ENCODE data around the gene GRIA3. TPM values are rescaled to one million over a fixed set of nuclear protein-coding genes. Genes with fewer than 3 reads are reported as not detected.

Gene GRIA3
- total RNA-seq, 3 donors from 2014 or later = 0.51 to 1.2 (median 0.72) TPM

DNA sequence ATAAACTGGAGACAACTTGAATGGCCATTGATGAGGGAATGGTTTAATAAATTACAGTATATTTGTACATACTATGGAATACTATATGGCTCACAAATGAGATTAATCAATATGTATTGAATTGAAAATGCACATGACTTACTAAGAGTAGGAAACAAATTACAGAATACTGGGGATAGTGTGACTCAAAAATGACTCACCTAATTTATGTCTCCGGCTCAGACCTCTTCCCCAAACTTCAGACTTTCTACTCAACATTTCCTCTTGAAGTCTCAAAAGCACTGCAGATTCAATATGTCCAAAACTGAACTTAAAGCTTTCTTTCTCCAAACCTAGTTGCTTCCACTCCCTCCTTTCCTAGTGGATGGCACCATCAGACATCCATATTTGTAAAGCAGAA lies 28.8 kb upstream of the GRIA3 start:
- TF ChIP-seq, protein P1, sequence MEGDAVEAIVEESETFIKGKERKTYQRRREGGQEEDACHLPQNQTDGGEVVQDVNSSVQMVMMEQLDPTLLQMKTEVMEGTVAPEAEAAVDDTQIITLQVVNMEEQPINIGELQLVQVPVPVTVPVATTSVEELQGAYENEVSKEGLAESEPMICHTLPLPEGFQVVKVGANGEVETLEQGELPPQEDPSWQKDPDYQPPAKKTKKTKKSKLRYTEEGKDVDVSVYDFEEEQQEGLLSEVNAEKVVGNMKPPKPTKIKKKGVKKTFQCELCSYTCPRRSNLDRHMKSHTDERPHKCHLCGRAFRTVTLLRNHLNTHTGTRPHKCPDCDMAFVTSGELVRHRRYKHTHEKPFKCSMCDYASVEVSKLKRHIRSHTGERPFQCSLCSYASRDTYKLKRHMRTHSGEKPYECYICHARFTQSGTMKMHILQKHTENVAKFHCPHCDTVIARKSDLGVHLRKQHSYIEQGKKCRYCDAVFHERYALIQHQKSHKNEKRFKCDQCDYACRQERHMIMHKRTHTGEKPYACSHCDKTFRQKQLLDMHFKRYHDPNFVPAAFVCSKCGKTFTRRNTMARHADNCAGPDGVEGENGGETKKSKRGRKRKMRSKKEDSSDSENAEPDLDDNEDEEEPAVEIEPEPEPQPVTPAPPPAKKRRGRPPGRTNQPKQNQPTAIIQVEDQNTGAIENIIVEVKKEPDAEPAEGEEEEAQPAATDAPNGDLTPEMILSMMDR (IDR thresholded peaks at IDR 0.05) = no peak
- ATAC-seq (no peak), DNase-seq (no peak)
- no peak overlapping the region for H3K4me3 ChIP-seq
- H3K36me3 ChIP-seq (ENCODE audit: low read depth) = no peaks in the 10 kb centered on the region
- H3K9me3 ChIP-seq = no peaks in the 10 kb centered on the region
- H3K4me1 ChIP-seq (ENCODE audit: low read depth) = no peaks in the 10 kb centered on the region
- intact Hi-C loops (cut with DNase I, micrococcal nuclease) = no loop called here

DNA sequence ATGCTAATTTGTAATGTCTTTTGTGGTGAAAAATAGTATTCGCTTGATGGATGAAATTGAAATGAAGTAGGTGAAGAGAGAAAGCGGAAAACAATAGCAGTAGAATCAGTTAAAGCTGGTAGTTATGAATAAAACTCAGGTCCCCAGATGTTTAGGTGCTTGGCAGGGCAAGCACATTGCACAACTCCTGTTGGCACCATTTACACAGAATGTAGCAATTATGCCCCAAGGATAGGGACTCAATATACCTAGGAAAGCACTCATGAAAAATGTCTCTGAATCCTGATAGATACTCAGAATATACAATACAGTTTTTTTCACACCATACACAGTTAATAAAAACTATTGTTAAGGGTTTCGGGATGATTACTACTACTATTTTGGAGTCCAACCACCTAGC lies 26.5 kb upstream of the GRIA3 start:
- Histone ChIP-seq H3K9me3 (no peaks in the 10 kb centered on the region), H3K4me3 (no peak overlapping the region), H3K4me1 (ENCODE audit: low read depth) (no peaks in the 10 kb centered on the region), H3K36me3 (ENCODE audit: low read depth) (no peaks in the 10 kb centered on the region)
- no peak for ATAC-seq
- DNase-seq = no peak
- intact Hi-C loops (cut with DNase I, micrococcal nuclease) = no loop called here
- TF ChIP-seq, protein P1 (IDR thresholded peaks at IDR 0.05) = no peak

DNA sequence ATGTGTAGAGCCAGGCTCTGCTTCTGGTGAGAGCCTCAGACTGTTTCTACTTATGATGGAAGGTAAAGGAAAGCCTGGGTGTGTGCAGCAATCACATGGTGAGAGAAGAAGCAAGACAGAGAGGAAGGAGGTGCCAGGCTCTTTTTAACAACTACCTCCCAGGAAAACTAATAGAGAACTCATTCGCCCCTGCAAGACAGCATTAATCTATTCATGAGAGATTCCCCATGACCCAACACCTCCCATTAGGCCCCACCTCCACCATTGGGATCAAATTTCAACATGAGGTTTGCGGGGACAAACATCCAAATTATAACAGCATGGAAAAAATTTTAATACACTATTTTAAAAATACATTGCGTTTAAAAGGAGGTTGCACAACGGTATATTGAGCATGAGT lies 24.7 kb upstream of the GRIA3 start:
- intact Hi-C loops (cut with DNase I, micrococcal nuclease) = no loop called here
- DNase-seq (no peak), ATAC-seq (no peak)
- Histone ChIP-seq H3K4me3 (no peak overlapping the region), H3K36me3 (ENCODE audit: low read depth) (no peaks in the 10 kb centered on the region), H3K9me3 (no peaks in the 10 kb centered on the region), H3K4me1 (ENCODE audit: low read depth) (no peaks in the 10 kb centered on the region)
- TF ChIP-seq, protein P1 (IDR thresholded peaks at IDR 0.05) = no peak

GRCh38 chrX:123167621-123168020 lies 16.5 kb upstream of the GRIA3 start:
- TF ChIP-seq, protein P1 (IDR thresholded peaks at IDR 0.05) = no peak
- no peaks in the 10 kb centered on the region for H3K9me3 ChIP-seq
- intact Hi-C loops (cut with DNase I, micrococcal nuclease) = no loop called here
- H3K4me1 ChIP-seq (ENCODE audit: low read depth) = no peaks in the 10 kb centered on the region
- DNase-seq = no peak
- no peak overlapping the region for H3K4me3 ChIP-seq
- ATAC-seq = no peak
- no peaks in the 10 kb centered on the region for H3K36me3 ChIP-seq (ENCODE audit: low read depth)

- TF ChIP-seq, protein P1 (IDR thresholded peaks at IDR 0.05) = no peak
- ATAC-seq (peak; percentile 72), DNase-seq (no peak)
- intact Hi-C loops (cut with DNase I, micrococcal nuclease) = no loop called here
- no peaks in the 10 kb centered on the region for H3K4me1 ChIP-seq (ENCODE audit: low read depth)
- no peak overlapping the region for H3K4me3 ChIP-seq
- no peaks in the 10 kb centered on the region for H3K36me3 ChIP-seq (ENCODE audit: low read depth)
- no peaks in the 10 kb centered on the region for H3K9me3 ChIP-seq
These were observed 14.7 kb upstream of the GRIA3 start for GRCh38 chrX:123169247-123169901.

GRCh38 chrX:123170546-123170945 lies 13.5 kb upstream of the GRIA3 start:
- TF ChIP-seq, protein P1 (IDR thresholded peaks at IDR 0.05) = no peak
- H3K4me1 ChIP-seq (ENCODE audit: low read depth) = no peaks in the 10 kb centered on the region
- intact Hi-C loops (cut with DNase I, micrococcal nuclease) = no loop called here
- H3K9me3 ChIP-seq = no peaks in the 10 kb centered on the region
- DNase-seq (no peak), ATAC-seq (no peak)
- no peak overlapping the region for H3K4me3 ChIP-seq
- no peaks in the 10 kb centered on the region for H3K36me3 ChIP-seq (ENCODE audit: low read depth)
